HG03039 (cell line): ENCODE results near the gene MCTP2.

ENCODE experiments used
- ATAC-seq: cut with Tn5 transposase; IDR thresholded peaks from one replicate; pipeline ENCODE4 v1.9.1; 2021; ENCODE audit warnings: mild to moderate bottlenecking, moderate library complexity; ENCODE audit not compliant: unreplicated experiment

MCTP2 gene

GRCh38 chr15:94381384-94381783, 150.0 kb downstream of the MCTP2 start:
- ATAC-seq = no peak

DNA sequence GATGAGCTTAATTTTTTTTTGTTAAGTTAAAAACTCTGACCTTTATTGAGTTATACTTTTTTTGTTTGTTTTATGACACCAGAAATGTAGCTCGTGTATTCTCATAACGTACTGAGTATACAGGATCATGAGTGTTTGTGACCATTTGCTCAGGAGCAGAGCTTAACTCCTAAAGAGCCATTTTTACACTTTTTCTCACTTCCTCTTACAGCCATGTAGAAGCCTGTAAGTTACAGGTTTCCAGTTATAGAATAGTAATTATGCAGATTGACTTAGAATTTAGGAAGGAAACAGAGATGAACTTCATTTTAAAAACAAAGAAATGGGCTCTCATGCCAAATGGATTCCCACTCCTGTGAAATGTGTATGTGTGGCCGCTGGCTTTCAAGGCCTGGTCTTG, 151.7 kb downstream of the MCTP2 start:
- no peak for ATAC-seq

DNA sequence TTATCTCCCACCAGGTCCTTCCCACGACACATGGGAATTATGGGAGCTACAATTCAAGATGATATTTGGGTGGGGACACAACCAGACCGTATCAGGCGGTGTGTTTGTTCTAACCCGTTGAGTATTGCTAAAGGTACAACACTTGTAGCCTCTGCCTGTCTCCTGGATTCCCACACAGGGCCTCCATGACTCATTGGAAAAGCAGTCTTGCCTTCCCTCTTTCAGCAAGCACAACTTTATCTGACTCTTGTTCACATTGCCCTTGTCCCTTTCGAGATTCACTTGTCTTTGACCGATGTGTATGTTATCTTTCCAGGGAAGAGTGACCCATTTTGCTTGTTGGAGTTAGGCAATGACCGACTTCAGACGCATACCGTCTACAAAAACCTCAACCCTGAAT, 152.3 kb downstream of the MCTP2 start:
- no peak for ATAC-seq

DNA sequence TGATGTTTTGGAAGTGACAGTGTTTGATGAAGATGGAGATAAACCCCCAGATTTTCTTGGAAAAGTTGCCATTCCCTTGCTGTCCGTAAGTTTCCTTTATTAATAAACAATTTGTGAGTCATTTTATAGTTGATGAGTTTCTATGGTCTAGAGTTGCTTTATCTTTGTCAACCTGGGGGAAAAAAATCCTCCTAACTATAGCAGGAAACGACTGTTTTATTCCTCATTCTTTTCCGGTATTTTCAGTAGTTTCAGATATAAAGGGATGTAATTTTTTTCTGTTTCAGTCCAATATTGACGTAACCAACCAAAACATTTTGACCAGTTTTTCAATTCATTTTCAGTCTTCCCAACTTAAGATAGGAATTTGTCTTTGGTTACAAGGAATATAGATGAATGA, 154.1 kb downstream of the MCTP2 start:
- ATAC-seq = no peak

DNA sequence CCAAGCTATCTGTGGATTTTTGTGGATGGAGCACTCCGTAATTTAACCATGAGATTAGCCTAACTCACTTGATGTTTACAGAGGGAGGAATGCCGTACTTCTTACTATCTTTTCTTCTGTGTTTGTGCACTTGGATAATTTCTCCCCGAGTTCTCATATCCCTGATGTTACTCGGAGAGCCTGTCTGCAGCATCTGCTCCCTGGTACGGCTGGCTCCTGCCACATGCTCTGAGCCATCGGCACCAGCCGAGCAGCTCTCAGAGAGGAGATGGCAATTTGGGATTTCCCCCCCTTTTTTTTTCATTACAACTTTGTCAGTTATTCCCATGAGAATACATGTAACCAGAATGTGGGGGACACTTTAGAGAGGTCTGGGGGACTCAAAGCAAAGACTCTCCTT, 155.0 kb downstream of the MCTP2 start:
- ATAC-seq = no peak

- no peak for ATAC-seq
Measured at GRCh38 chr15:94387442-94387841, 156.1 kb downstream of the MCTP2 start.

GRCh38 chr15:94387849-94388441, 156.6 kb downstream of the MCTP2 start:
- no peak for ATAC-seq

DNA sequence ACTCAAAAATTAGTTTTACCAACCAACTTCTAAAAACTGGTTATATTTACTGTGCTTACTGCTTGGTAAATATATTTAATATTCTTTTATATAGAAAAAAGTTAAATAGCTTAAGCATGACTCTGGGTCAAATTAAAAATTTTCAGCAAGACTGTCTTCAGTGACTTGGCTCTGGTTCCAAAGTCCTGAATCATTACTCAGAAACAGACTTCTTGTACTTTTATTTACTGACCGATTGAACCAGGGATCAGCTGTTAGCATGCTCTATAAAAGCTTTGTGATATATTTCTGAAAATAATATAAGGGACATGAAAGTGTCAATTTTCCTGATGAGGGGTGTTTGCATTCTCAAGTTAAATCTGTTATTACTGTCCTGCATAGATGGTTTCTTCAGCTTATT, 164.3 kb downstream of the MCTP2 start:
- ATAC-seq = no peak

DNA sequence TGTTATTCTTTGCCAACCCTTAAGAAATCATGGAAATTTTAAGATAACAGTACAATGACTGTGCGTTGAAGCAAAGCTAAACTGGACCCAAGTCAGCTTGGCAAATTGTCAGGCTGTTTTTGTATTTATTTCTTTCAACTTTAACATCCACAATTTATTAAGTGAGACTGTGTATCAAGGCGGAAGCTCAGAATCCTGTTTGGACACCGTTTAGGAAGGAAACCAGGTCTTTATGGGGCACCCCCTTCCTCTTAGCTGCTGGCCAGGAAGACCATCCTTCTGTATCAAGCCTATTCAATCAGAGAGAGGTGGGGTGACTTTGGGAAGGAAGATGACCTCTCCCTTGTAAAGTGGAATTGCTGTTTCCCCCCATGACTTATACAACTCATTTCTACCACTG, 166.0 kb downstream of the MCTP2 start:
- ATAC-seq = no peak

DNA sequence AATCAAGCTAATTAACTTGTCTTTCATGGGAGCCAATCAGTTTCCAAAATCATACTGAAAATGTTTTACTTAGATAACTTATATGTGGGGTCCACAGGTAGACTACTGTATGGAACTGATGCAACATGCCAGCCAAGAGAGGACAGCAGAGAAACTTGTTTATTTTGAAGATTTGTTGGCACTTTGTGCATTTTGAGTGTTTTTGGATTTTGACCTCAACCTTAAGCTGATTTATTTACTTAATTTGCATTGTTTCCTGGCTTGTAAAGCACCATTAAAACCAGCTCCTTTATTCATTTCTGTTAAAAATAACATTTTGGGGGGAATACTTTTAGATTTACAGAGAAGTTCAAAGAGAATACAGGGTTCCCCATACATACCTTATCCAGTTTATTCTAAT, 166.6 kb downstream of the MCTP2 start:
- ATAC-seq = no peak

DNA sequence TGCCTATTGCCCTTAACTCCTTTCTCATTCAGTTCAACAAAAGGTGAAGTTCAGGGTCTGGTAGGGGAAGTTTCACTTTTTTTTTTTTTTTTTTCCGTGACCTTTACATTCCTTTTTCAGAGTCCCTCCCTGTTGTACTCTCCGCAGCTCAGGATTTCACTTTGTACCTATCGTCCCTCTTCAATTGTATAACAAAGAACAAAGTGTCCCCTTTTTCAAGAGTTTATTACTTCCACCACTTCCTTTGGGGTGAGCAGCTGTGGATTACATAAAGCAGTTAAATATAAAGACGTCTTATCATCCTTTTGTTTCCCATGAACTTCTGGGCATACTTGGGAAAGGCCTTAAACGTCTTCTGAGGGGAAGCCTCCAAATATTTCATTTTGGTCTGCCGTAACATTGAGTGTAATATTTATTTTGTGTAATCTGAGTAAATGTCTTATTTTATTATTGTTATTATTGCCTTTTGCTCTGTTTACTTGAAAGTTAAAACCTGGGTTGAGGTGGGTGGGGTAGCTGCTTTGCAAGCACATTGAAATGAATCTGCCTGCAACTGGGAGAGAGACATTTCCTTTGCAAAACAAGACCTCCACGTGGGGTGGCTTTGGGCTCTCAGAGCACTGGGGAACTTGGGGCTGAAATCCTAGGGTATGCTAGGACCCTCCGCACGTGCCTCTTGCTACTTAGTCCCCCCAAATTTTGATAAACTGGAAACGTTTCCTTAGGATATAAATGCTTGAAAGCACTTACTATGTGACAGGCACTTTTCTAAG, 169.4 kb downstream of the MCTP2 start:
- no peak for ATAC-seq

DNA sequence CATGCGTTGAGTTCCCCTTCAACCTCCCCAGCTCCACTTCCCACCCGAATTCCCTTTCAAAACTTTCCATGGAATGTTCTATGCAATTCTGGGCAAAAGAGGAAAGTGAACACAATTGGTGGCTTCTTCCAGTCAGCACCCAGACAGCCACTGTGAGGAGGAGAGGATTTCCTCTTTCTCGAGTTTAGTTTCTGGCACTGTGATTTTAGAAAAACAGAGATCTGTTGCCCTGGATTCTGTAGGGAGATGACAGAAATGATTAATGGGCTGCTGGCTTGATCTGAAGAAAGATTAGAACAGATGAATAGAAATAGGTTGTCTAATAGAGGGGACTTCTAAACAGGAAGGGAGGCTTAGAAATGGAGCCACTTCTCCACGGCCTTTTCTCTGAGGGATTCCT, 172.0 kb downstream of the MCTP2 start:
- no peak for ATAC-seq

DNA sequence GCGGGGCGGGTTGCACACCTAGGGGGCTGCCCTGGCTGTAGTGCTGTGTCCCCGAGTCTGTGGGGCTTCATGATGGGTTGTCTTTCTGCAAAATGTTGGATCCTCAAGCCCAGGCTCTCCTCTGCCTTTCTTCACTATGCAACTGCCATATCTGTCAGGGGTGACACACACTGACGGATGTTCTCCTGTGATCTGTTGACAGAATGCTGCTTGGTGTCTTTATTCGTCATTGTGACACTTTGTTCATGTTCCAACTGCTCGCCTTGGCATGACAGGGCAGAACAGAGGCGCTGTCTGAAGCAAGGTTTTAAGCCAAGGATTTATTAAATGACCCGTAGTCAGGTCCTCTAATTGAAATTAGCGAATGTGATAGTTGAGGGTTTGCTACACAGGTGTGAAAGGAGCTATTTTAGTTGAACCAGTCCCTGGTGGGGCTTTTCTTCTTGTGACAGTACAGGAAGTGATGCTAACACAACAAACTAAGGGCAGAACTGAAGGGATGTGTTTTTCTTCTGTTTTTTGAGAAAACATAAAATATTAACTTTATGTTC, 173.4 kb downstream of the MCTP2 start:
- no peak for ATAC-seq

DNA sequence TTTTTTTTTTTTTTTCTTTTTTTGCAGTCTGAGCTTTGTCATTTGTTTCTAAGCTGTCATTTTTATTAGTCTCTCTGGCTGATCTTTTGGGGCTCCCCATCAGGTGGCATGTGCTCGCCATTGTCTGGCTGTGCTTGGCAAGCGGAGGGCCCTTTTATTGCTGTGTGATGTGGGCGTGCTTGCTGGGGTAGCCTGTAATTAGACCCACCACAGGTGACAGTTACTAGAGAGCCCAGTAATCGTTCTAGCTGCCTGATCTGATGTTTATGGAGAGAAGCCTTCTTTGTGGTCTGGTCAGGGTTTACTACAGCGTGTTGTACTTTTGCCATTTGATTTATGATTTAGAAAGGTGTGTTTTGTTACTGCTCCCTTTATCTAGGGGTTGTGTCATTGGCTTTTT, 179.9 kb downstream of the MCTP2 start:
- no peak for ATAC-seq

DNA sequence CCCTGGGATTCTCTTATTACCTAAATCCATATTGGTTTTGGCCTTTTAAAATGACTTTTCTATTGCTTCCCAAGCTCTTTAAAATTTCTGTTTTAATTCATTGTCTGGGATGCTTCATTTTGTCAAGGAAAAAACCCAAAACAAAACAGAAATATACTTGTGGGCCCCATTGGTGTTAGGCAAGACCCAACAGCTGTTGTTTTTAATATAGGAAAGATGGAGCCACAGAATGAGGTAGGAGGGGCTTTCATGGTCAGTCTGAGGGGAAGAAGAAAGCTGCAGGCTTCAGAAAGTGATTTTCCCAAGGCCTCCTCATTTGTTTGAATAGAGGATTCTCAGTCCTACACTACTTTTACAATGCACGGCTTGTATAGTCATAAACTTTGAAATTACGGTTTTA, 180.5 kb downstream of the MCTP2 start:
- no peak for ATAC-seq

- no peak for ATAC-seq
Measured at GRCh38 chr15:94412979-94413746, 181.8 kb downstream of the MCTP2 start.

DNA sequence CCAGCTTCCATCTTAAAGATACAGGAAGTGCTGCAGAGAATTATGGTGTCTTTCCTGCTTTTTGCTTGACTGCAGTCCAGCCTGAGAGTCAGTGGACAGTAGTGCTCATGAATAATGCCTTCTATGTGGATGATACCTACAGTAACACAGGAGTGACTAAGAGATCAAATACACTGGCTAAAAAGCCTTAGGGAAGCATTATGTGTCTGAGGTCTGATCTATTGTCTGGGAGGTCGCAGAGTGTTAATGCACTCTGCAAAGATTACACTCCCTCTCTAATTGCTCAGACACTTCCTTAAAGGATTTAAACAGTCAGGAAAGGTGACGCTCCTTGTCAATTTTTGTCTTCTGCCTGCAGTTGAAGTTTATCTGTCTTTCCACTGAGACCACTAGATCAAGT, 183.6 kb downstream of the MCTP2 start:
- no peak for ATAC-seq

GRCh38 chr15:94416267-94416666, 184.9 kb downstream of the MCTP2 start:
- no peak for ATAC-seq

DNA sequence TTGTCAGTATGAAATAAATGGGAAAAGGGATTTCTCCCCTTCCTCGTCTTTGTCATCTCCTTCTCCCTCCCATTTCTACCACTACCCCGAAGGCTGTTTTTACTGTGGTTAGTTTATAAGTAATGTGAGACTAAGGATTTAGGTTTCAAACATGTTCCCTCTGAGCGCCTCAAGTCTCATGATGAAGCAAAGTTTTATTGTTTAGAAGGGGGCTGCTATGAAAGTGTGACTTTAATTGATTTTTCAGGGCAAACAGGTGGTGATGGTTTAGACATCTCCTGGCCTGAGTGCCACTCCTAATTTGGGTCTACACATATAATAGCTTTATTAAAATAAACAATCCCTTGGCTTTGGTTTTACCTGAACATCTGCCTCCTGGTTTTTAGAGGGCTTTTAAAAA, 185.5 kb downstream of the MCTP2 start:
- ATAC-seq = no peak

DNA sequence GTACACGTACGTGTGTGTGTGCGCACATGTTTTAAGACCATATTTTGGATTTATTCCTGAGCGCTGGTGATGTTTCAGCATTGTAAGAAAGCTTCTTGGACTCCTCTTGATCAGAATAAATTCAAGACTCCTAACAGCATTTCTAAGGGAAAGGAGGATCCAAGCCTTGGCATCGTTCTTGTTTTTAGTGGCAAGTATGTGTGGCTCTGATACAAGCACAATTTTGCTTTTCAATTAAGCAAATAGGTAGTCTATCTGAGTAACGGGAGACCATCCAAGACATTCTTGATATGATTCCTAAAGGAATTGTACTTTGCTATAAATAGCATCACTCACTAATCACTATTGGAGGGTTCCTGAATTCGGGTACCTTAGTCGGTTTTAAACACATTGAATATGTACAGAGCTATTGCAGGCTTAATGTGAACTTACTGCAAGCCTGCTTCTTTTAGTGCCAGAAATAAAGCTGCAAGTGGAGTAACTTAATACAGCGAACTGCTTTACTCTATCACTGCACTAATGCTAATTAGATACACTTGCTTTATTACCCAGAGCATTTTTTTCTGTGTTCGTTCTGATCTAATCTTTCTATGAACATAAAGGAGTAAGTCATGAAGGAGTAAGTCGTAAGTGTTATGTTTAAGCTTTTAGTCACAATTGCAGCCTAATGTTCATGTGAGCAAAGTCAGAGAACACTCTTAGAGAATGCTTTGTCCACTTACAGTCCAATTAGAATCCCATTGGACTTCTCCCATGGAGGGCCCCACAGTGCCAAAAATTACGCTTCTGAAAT, 186.3 kb downstream of the MCTP2 start:
- ATAC-seq = no peak

GRCh38 chr15:94421706-94422105, 190.3 kb downstream of the MCTP2 start:
- no peak for ATAC-seq
